Endometrial microvascular endothelial cells (primary cell): Measurements from ENCODE around the gene SMO. TPM values are rescaled to one million over a fixed set of nuclear protein-coding genes. Genes with fewer than 3 reads are reported as not detected.

ENCODE experiments used
- total RNA-seq: library from RNA; depleted of rRNA; stranded (reverse); fragments of >200 nt; gene quantifications from one replicate; pipeline ENCODE4 v1.2.3, GENCODE V29; 2015; ENCODE audit errors: inconsistent ontology term

The SMO gene
- total RNA-seq, 1 donor from 2014 or later = 0.84 TPM

Other genes starting within 250 kb of the SMO start
- gene TNPO3, start 133.5 kb upstream of the SMO start, total RNA-seq = 77.7 TPM
- gene TSPAN33, start 43.9 kb upstream of the SMO start, total RNA-seq = 3.6 TPM
- gene AHCYL2, start 36.4 kb downstream of the SMO start, total RNA-seq = 6.3 TPM
- 17.5 TPM for gene STRIP2, start 245.8 kb downstream of the SMO start, total RNA-seq